ENCODE data around the gene TBCA. TPM values are rescaled to one million over a fixed set of nuclear protein-coding genes. Genes with fewer than 3 reads are reported as not detected.
A peak's percentile ranks its signal among the peaks of the same experiment; 100 is the strongest.

The TBCA gene
- total and polyA plus RNA-seq, 9 of the 15 experiments (the other 6 are each of a cell fraction or from before 2014, with no cell fraction given) = 164 to 661 (median 334) TPM

DNA sequence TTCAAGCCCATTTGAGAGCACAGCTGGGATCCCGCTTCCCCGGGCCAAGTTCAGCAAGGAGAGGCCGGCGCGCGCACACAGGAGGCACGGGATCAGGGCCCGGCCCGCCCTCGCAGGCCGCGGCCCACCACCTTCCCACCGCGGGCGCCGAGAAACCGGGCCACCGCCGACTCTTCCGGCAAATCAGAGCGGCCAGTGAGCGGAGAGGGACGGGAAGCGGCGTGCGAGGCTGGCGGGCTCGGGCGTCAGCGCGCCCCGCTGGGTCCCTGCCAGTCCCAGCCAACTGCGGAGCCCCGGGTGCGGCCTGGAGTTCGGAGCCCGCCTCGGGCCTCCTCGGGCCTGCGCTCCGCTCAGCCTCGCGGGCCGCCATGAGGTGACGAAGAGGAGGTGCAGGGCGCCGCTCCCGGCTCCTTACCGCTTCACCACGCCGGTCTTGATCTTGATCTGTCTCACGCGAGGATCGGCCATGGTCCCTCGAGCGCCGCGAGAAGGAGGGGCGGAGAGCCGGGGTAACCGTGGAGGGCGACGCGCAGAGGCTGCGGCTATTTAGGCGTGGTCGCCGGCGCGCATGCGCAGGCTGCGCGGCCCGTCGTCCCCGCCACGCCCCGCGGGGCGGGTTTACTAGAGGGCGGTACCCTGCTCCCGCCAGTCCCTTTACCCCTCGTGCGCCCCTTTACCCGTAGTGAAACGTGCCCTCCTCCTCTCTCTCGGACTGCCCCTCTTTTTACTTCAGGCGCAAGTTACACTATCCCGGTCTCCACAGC is at the start of gene TBCA (continued):
- TF ChIP-seq ATF1 (CRISPR knock-in tag; IDR thresholded peaks at IDR 0.05) (no peak), ATF1 (tag; IDR thresholded peaks at IDR 0.05) (peak; percentile 76; the same call in 1 of the 2 replicates), PRMT5 (CRISPR knock-in tag; IDR thresholded peaks at IDR 0.05) (no peak), RCOR1 (IDR thresholded peaks at IDR 0.05; ENCODE audit: borderline replicate concordance in 1 of 2, low read depth in 2 of 2, low read length in 2 of 2) (no peak; a peak in 1 of 4 replicates), TEAD2 (tag; IDR thresholded peaks at IDR 0.05) (no peak), LARP7 (IDR thresholded peaks at IDR 0.05) (no peak), GTF2B (IDR thresholded peaks at IDR 0.05; ENCODE audit: extremely low read depth, insufficient read length) (no peak), RFX5 (IDR thresholded peaks at IDR 0.05; ENCODE audit: low read depth, low read length) (no peak), TAF7 (tag; IDR thresholded peaks at IDR 0.05) (no peak), PHF21A (IDR thresholded peaks at IDR 0.05; ENCODE audit: borderline replicate concordance, low read depth) (no peak), FOXM1 (IDR thresholded peaks at IDR 0.05; ENCODE audit: low read depth) (no peak), FOXM1 (CRISPR knock-in tag; IDR thresholded peaks at IDR 0.05; ENCODE audit: low read depth) (no peak), ZNF408 (CRISPR knock-in tag; IDR thresholded peaks at IDR 0.05; ENCODE audit: low read depth) (no peak), RHOXF2B (CRISPR knock-in tag; conservative IDR thresholded peaks at IDR 0.05) (no peak), CBX8 (IDR thresholded peaks at IDR 0.05; ENCODE audit: borderline replicate concordance, extremely low read depth, low read depth, low read length, poor library complexity, severe bottlenecking) (no peak), CREM (IDR thresholded peaks at IDR 0.05; ENCODE audit: low read depth) (peak; percentile 64), HDAC8 (tag; IDR thresholded peaks at IDR 0.05) (no peak), ZNF584 (CRISPR knock-in tag; IDR thresholded peaks at IDR 0.05; ENCODE audit: low read depth) (no peak), HMGN3 (IDR thresholded peaks at IDR 0.05; ENCODE audit: borderline replicate concordance, extremely low read depth, insufficient read length, low read depth, low read length) (peak; percentile 32), PYGO2 (tag; IDR thresholded peaks at IDR 0.05) (no peak), NCOA2 (IDR thresholded peaks at IDR 0.05; ENCODE audit: partially characterized antibody in 2 of 2) (no peak), ILK (tag; IDR thresholded peaks at IDR 0.05; ENCODE audit: borderline replicate concordance, low read depth) (no peak), ZNF384 (IDR thresholded peaks at IDR 0.05; ENCODE audit: low read depth, low read length) (no peak), ARNT (IDR thresholded peaks at IDR 0.05) (no peak), ZNF431 (CRISPR knock-in tag; IDR thresholded peaks at IDR 0.05) (no peak)
- TF ChIP-seq, protein P1, sequence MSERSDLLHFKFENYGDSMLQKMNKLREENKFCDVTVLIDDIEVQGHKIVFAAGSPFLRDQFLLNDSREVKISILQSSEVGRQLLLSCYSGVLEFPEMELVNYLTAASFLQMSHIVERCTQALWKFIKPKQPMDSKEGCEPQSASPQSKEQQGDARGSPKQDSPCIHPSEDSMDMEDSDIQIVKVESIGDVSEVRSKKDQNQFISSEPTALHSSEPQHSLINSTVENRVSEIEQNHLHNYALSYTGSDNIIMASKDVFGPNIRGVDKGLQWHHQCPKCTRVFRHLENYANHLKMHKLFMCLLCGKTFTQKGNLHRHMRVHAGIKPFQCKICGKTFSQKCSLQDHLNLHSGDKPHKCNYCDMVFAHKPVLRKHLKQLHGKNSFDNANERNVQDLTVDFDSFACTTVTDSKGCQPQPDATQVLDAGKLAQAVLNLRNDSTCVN (CRISPR knock-in tag; IDR thresholded peaks at IDR 0.05) = no peak
- TF ChIP-seq, protein P2, sequence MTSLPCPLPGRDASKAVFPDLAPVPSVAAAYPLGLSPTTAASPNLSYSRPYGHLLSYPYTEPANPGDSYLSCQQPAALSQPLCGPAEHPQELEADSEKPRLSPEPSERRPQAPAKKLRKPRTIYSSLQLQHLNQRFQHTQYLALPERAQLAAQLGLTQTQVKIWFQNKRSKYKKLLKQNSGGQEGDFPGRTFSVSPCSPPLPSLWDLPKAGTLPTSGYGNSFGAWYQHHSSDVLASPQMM (CRISPR knock-in tag; IDR thresholded peaks at IDR 0.05) = no peak
